ENCODE data around the gene HP1BP3.

- TF ChIP-seq EZH2 (IDR thresholded peaks at IDR 0.05): no peak
- TF ChIP-seq CTCF (IDR thresholded peaks at IDR 0.05 in 2 of 3, conservative IDR thresholded peaks at IDR 0.05 in 1 of 3; ENCODE audit: borderline replicate concordance in 1 of 3, insufficient read depth in 1 of 3, low read depth in 2 of 3, low read length in 2 of 3): no peak
- no peak for TF ChIP-seq SP1 (IDR thresholded peaks at IDR 0.05; ENCODE audit: low read depth)
- no peak for TF ChIP-seq POLR2A (IDR thresholded peaks at IDR 0.05; ENCODE audit: borderline replicate concordance, extremely low read depth, insufficient read depth, insufficient read length)
- TF ChIP-seq POLR2AphosphoS5 (IDR thresholded peaks at IDR 0.05; ENCODE audit: low read depth, low read length): no peak
- TF ChIP-seq TCF7L2 (IDR thresholded peaks at IDR 0.05; ENCODE audit: borderline replicate concordance, extremely low read depth, insufficient read depth, insufficient read length): no peak
- TF ChIP-seq EZH2phosphoT487 (IDR thresholded peaks at IDR 0.05; ENCODE audit: borderline replicate concordance): no peak
- no peak for TF ChIP-seq MAX (IDR thresholded peaks at IDR 0.05)
- TF ChIP-seq FOSL1 (IDR thresholded peaks at IDR 0.05; ENCODE audit: low read depth): no peak
Measured at GRCh38 chr1:20821466-20821865, 34.4 kb upstream of the HP1BP3 start.

Data from HCT116 (cell line).